ENCODE measurements around the gene SULT1B1. TPM values are rescaled to one million over a fixed set of nuclear protein-coding genes. Genes with fewer than 3 reads are reported as not detected.

Gene SULT1B1
- total RNA-seq, 1 experiment from 2014 or later, result not detected

DNA sequence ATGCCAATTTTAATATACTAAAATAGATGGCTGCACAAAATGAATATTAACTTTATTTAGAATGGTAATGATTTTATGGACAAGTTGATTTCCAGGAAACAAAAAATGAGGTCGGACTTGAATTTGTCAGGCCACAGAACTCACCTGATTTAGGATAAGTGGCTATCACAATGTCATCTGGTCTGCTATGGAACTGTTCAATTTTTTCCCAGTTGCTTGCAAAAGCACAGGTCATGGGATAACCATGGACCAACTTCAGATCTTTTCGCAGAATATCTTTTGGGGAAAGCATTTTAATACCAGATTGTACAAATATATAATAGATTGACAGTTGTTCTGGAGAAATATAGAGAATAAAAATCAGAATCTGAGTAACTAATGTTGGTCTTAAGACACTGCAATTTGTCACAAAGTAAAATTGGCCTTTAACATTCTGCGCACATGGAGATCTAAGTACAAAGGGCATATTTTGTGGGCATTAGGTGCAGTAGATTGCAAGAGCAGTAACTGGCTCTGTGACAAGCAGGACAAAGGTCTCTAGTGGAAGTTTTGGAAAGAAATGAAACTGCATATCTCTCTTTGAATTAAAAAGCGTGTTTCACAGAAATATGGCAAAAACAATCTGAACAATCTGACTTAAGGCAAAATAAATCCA, 5.4 kb downstream of the SULT1B1 start:
- Mint-ChIP-seq H3K27me3 (ENCODE audit: low read depth) (no peaks in the 10 kb centered on the region), H3K4me3 (no peak overlapping the region), H3K9me3 (no peaks in the 10 kb centered on the region), H3K36me3 (ENCODE audit: insufficient read depth in 1 of 3, low read depth in 3 of 3) (no peaks in the 10 kb centered on the region), H3K27ac (no peak overlapping the region), H3K4me1 (no peaks in the 10 kb centered on the region)
- Histone ChIP-seq H2BK120ac (ENCODE audit: low read depth, low read length, poor library complexity, severe bottlenecking) (no peak overlapping the region), H3K14ac (ENCODE audit: insufficient read depth, low read length) (no peak overlapping the region), H3K4ac (ENCODE audit: low read depth, low read length) (no peak overlapping the region), H4K20me1 (ENCODE audit: control insufficient read depth, insufficient read depth, insufficient read length) (no peaks in the 10 kb centered on the region), H2AK5ac (ENCODE audit: insufficient read length, low read length) (no peak overlapping the region), H3K9ac (ENCODE audit: extremely low read depth, insufficient read length, low read length) (no peak overlapping the region), H3T11ph (ENCODE audit: low read length) (no peak overlapping the region), H4K5ac (ENCODE audit: insufficient read length, low read depth, low read length) (no peak overlapping the region), H2AFZ (ENCODE audit: low read length) (no peak overlapping the region), H4K91ac (ENCODE audit: insufficient read length, low read depth, low read length) (no peak overlapping the region), H3K9me3 (ENCODE audit: control insufficient read depth, low read depth, low read length) (no peaks in the 10 kb centered on the region), H2BK12ac (ENCODE audit: insufficient read length, low read depth, low read length) (no peak overlapping the region), H4K8ac (replicated peaks; ENCODE audit: insufficient read length, low read depth, low read length) (no peak overlapping the region), H3K27me3 (ENCODE audit: insufficient read depth, low read length) (no peaks in the 10 kb centered on the region), H2BK5ac (ENCODE audit: insufficient read length, low read length) (no peak overlapping the region), H2BK20ac (ENCODE audit: low read depth, low read length, poor library complexity, severe bottlenecking) (no peak overlapping the region), H3K23ac (ENCODE audit: insufficient read length, low read depth, low read length) (no peak overlapping the region), H3K56ac (ENCODE audit: insufficient read length, low read depth, low read length) (no peak overlapping the region), H3K79me2 (ENCODE audit: insufficient read depth, low read length) (no peaks in the 10 kb centered on the region), H3K18ac (ENCODE audit: insufficient read length, low read depth, low read length) (no peak overlapping the region), H3K23me2 (ENCODE audit: insufficient read length, low read depth, low read length, poor library complexity, severe bottlenecking) (no peaks in the 10 kb centered on the region), H3K27ac (ENCODE audit: insufficient read length, low read depth, low read length) (no peak overlapping the region), H3K4me2 (ENCODE audit: insufficient read depth, insufficient read length, low read length) (no peak overlapping the region), H3K79me1 (ENCODE audit: insufficient read depth, low read depth, low read length, poor library complexity, severe bottlenecking) (no peaks in the 10 kb centered on the region), H3K4me1 (ENCODE audit: insufficient read depth, low read length) (no peaks in the 10 kb centered on the region; the same call in 1 of the 2 replicates), H2BK15ac (ENCODE audit: low read depth, low read length) (no peak overlapping the region)
- no peak for TF ChIP-seq CTCF (conservative IDR thresholded peaks at IDR 0.05)
- WGBS (ENCODE audit: extremely low coverage, insufficient read length, low lambda C conversion rate), result no CpG with 5 or more reads among the region's 4 CpGs
- no peak for DNase-seq

All from H9 (cell line).